GM15510 (cell line): ENCODE results near the gene SELP.

Source experiments
- POLR2A ChIP-seq: IDR thresholded peaks from 3 replicates; pipeline ENCODE4 v1.6.1; 2011; ENCODE audit warnings: borderline replicate concordance; ENCODE audit not compliant: insufficient read length; ENCODE audit errors: extremely low read depth

The SELP gene

GRCh38 chr1:169623132-169623926, 6.6 kb downstream of the SELP start:
- TF ChIP-seq POLR2A: no peak

DNA sequence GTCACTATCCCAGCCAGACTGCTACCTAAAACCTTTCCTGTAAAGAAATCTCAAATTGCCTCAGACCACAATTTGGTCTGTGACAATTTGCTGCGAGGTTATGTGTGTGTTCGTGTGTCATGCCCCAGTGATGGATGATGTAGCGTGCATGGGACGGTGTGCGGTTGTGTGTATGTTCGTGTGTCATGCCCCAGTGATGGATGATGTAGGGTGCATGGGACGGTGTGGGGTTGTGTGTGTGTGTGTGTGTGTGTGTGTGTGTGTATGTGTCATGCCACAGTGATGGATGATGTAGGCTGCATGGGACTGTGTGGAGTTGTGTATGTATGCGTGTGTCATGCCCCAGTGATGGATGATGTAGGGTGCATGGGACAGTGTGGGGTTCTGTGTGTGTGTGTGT, 9.4 kb downstream of the SELP start:
- TF ChIP-seq POLR2A: no peak

- TF ChIP-seq POLR2A: no peak
Observed at GRCh38 chr1:169618367-169618766, 11.6 kb downstream of the SELP start.

DNA sequence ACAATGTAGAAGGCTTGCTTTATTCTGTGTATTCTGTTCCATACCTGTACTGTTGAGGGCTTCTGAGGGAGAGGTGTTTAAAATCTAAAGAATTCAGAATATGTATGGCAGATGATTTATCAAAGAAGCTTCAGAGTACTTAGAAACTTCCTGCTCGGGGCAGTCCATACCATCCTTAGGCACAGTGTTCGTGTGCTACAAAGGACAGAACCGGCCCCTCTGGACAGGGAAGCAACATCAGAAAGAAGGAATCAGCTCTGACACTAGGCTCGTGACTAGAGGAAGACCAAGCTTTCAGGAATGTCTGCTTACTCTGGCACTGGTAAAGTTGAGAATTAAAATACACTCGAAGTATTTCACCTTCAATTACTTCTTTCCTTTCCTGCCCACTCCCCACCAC, 14.1 kb downstream of the SELP start:
- TF ChIP-seq POLR2A: no peak

GRCh38 chr1:169610858-169611257, 19.1 kb downstream of the SELP start:
- TF ChIP-seq POLR2A: no peak

DNA sequence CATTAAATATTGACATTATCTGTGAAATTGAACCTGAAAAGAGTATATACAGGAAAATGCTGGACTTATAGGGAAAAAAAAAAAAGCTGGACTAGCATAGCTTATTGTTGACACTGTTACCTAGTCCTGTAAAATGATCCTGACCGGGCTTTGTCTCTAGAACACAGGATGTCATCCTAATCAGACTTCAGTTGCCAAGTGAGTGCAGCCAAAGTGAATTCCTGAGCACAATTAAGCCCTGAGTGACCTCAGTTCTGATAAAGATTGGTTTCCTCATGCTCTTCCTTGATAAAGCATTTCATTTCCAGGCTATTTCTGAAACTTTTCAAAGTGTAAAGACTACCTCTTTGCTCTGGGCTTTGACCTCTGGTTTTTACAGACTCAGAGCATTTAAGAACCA, 19.8 kb downstream of the SELP start:
- TF ChIP-seq POLR2A: no peak

GRCh38 chr1:169608226-169608625, 21.7 kb downstream of the SELP start:
- TF ChIP-seq POLR2A: no peak

DNA sequence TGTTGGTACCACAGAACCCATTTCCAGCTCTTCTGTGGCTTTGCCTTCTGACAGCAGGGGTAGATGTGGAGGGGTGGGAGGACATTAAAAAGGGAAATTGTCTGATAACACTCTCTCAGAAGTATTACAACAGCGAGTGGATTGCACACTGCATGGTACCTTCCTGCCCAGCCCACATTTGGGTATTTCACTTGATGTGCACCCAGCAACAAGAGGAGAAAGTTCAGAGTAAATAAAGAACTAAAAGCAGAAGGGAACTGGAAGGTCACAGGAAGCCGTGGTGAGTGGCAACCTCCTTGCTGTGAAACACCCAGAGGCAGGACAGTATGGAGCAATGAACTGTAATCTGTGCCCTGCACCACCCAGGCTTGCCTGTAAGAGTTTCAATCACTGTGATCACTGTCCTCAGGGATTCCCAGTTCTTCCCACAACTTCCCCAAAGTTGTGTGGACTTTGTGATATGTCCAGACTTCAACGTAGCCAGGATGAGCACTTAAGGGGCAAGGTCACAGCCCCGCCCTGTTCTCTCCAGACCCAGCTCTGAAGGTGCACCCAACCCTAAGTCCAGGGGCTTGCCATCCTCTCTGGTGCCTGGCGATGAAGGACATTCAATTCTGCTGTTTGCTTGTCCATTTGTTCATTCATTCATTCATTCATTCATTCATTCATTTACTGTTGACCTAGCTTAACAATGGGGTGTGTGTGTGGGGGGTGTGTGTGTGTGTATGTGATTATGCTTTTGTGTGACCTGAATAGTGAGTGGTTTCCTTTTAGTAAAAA, 25.0 kb downstream of the SELP start:
- TF ChIP-seq POLR2A: no peak

GRCh38 chr1:169601096-169601881, 28.6 kb downstream of the SELP start:
- TF ChIP-seq POLR2A: no peak

GRCh38 chr1:169595764-169596711, 33.9 kb downstream of the SELP start:
- no peak for TF ChIP-seq POLR2A

DNA sequence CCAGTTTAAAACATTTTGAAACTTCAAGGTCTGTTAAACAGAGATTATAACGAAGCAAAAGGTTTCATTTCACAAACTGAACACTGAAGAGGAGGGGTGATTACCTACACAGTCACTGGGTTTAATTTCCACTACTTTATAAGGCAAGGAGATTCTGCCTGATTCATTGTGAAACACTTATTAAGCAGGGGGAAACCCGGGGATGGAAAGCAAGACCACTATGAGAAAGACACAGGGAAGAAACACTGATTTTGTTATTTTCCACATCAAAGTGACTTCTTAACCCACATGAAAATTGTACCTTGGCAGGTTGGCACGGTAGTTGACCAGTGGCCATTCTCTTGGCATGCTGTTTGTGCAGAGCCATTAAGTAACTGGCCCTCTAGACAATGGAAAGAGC, 35.5 kb downstream of the SELP start:
- TF ChIP-seq POLR2A: no peak

- no peak for TF ChIP-seq POLR2A
Observed at GRCh38 chr1:169590932-169591331, 39.0 kb downstream of the SELP start.

DNA sequence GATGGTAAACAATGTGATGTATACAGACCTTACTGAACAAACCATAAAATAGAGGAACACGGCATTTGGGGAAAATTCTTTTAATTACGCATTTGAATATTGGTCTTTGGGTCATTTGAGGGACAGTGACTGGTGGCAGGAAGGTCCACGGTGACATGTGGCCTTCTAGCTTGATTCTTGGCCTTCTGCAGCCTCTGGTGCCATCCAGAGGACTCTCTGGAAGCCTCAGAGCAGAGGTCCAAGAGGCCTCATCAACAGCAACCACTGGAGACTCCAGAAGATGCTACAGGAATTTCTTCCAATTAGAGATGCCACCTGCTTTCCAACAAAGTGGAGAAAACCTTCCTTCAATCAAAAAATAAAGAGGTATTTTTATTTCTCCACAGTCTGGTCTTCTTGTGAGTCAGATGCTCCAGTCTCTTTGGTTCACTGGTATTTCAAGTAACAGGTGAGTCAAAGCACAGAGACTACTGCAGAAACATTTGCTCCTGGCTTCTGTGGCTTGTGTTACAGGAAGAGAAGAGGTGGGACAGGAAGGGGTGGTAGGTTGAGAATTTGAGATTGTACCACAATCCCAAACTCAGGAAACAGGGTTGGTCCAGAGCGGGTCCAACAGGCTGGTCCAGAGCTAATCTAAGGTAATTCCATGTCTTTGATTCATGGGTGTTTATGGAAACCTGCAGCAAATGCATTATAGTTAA, 41.0 kb downstream of the SELP start:
- no peak for TF ChIP-seq POLR2A

- TF ChIP-seq POLR2A: no peak
Observed at GRCh38 chr1:169588112-169588511, 41.8 kb downstream of the SELP start.
